GM21717 (cell line): ENCODE data around the gene PLEKHM2.
"Not testable (repeated sequence)": the region's sequence is repeated elsewhere in the genome, so short reads cannot be mapped to it uniquely, and the experiment has no call there.

Experiments used
- ATAC-seq: cut with Tn5 transposase; IDR thresholded peaks from one replicate; pipeline ENCODE4 v1.9.1; 2021; ENCODE audit warnings: mild to moderate bottlenecking, moderate library complexity; ENCODE audit not compliant: unreplicated experiment

PLEKHM2 gene

DNA sequence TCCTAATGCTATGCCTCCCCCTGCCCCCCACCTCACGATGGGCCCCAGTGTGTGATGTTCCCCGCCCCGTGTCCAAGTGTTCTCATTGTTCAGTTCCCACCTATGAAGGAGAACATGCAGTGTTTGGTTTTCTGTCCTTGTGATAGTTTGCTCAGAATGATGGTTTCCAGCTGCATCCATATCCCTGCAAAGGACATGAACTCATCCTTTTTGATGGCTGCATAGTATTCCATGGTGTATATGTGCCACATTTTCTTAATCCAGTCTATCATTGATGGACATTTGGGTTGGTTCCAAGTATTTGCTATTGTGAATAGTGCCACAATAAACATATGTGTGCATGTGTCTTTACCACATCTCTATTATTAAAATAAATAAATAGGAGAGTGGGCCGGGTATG lies 15.2 kb downstream of the PLEKHM2 start:
- not testable (repeated sequence) for ATAC-seq

GRCh38 chr1:15700508-15700907 lies 16.4 kb downstream of the PLEKHM2 start:
- no peak for ATAC-seq

- no peak for ATAC-seq
Measured at GRCh38 chr1:15701784-15702183, 17.7 kb downstream of the PLEKHM2 start.

DNA sequence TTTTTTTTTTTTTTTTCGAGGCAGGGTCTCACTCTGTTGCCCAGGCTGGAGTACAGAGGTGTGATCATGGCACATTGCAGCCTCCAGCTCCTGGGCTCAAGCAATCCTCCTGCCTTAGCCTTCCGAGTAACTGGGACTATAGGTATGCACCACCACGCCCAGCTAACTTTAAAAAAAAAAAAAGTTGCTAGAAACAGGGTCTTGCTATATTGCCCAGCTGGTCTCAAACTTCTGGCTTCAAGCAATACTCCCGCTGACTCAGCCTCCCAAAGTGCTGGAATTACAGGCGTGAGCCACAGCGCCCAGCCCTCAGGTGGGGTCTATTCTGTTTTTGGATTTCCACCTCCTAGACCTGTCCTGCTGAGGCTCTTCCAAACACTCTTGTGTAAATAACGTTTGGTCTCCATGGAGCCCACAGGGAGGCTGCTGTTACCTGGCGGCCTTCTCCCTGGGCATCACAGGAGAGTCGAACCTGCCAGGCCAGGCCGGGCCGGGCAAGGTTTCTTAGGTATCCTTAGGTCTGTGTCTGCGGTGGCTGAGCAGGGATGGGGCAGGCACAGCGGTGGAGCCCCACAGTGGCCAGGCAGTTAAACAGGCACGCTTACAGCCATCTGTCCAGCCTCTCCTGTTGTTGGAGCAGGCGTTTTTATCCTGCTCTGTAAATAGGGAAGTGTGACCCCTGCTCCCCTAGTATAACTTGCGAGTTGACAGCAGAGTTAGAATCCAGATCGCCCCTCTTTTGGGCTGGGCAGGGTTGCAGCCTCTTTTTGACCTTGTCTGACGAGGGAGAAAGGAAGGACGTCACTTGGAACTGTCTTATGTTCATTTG lies 18.8 kb downstream of the PLEKHM2 start:
- ATAC-seq, result no peak

- ATAC-seq, result no peak
Measured at GRCh38 chr1:15703562-15703961, 19.4 kb downstream of the PLEKHM2 start.

DNA sequence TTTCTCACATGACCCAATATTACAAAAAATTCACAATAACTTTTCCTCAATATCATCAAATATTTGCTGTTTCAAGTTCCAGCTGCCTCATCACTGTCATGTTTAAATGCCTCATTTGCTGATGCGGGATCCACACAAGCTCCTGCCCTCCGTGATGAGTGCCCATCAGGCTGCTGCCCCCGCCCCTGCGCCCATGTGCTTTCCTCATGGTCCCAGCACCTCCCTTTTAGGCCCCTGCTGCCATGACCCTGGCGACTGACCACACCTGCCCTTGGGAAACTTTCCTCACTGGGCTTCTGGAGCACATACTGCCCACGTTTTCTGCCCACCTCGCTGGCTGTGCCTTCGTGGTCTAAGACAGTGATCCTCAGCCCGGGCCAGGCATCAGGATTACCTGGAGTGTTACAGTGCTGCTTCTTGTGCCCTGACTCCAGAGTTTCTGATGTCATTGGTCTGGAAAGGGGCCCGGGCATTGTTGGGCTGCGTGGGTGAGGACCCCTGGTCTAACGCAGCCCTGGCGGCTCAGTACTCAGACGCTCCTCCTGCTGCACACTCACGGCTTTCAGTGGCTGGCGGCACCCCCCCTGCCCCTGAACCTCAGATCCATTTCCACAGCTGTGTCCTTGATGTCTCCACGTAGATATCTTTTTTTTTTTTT lies 20.5 kb downstream of the PLEKHM2 start:
- ATAC-seq, result no peak

DNA sequence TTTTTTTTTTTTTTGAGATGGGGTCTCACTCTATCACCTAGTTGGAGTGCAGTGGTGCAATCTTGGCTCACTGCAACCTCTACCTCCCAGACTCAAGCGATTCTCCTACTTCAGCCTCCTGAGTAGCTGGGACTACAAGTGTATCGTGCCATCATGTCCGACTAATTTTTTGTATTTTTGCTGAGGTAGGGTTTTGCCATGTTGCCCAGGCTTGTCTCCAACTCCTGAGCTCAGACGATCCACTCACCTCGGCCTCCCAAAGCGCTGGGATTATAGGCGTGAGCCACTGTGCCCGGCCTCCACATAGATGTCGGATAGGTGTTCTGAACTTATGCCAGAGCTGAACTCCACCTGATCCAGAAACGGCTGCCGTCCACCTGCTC lies 21.1 kb downstream of the PLEKHM2 start:
- no peak for ATAC-seq

DNA sequence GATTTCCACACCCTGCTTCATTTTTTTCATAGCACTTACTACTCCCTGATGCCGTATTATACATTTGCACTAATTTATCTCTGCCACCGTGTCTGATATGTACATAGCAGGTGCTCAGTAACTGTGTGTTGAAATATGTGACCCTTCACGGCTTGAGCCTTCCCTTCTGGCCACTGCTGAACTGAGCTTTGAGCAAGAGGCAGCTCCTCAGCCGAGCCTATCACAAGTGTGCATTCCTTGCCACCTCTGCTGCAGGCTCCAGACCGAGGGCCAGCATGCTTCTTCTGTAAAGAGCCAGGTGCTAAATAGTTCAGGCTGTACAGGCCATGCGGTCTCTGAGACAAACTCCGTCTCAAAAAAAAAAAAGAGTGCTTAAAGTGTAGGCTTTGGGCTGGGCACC lies 22.6 kb downstream of the PLEKHM2 start:
- no peak for ATAC-seq

DNA sequence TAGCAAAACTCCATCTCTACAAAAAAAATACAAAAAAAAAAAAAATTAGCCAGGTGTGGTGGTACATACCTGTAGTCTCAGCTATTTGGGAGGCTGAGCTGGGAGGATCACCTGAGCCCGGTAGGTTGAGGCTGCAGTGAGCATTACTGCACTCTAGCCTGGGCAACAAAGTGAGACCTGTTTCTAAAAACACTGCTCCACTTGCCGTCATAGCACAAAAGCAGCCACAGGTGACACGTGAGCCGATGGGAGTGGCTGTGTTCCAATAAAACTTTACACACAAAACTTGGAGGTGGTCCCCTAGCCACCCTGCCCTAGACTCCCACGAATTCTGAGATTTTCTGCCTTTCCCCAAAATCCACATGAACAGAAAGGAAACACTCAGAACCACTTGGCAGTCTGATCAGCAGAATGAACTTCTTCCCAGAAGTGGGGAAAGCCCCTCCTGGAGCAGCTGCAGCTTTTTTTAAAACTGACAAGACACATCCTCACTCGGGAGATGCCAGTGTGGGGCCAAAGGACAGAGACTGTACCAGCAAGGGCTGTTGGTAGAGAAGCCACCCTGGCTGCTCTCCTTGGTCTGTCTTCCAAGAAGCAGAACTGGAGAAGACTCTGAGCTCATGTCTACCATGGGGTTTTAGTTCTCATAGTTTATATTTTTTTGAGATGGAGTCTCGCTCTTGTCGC lies 23.3 kb downstream of the PLEKHM2 start:
- ATAC-seq, result no peak

- ATAC-seq, result no peak
Measured at GRCh38 chr1:15708486-15709137, 24.5 kb downstream of the PLEKHM2 start.

DNA sequence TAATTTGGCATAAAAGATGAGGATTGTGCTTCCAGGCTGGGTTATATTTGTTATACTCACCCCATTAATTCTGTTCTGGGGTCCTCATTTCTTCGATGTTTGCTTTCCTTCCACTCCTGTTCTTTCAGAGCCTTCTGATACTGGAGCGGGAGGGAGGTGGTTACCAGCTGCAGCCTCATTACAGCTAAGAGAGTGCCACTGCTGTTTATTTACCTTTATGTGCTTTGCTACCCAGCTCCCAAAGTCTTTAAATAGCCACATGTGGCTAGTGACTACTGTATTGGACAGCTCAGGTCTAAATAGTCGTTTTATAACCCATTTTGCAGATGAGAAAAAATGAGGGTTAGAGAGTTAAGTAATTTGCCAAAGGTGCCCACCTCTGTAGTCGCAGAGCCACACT lies 25.1 kb downstream of the PLEKHM2 start:
- no peak for ATAC-seq

- no peak for ATAC-seq
Measured at GRCh38 chr1:15712168-15712567, 28.0 kb downstream of the PLEKHM2 start.

DNA sequence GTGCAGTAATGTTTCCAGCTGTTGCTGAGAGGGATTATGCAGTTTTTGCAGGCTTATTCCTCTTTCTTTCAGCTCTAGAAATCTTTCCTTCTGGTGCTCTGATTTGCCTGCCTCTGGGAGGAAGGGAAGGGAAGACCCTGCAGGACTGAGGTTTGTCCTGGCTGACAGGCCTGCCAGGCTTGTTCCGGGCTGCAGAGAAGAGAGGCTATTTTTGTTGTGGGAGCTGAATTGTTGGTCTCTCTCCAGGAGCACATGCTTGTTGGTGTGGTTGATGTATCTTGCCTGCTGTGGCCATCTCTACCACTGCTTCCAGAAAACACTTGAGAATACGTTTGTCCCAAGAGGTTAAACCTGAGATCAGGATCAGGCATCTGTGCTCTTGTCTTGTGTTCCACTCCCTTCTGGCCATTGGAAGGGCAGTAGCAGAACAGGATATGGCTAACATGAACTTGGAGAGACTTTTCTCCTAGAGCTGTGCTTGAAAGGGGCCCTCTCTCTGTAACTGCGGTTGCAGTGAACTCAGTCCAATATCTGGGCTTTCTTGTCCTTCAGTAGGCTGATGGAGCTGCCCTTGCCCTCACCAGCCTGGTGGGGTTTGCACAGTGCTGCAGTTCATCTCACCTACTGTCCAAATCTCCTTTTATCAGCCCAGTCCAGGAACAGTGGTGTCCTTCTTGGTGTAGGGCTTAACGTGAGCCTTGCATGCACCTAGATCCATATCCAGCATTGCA lies 30.5 kb downstream of the PLEKHM2 start:
- ATAC-seq, result no peak

DNA sequence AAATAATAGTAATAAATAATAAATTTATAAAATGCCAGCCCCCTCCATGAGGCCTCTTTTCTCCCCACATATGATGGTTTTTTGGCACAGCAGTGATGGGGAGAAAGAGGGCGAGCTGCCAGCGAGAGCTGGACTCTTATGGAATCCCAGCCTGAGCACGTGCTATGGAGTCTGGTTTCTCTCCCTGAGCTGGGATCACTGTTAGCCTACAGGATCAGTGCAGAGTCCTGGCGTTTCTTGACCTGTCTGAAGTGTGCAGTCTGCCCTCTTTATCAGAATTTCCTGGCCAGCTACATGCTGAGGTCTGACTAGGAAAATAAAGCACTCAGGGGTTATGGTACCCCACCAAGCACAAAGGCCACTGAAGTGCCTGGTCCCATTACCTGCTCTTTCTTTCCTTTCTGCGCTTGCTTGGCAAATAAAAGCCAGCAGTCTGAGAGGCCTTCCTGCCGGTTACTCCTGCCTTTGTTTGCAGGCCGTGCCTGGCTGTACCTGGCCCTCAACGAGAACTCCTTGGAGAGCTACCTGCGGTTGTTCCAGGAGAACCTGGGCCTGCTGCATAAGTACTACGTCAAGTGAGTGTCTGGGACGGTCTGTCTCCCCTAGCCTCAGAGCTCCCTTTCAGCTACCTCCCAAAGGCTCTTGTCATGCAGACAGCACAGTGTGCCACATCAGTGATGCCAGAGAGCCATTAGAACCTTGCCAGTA lies 33.5 kb downstream of the PLEKHM2 start:
- ATAC-seq, result no peak

- no peak for ATAC-seq
Measured at GRCh38 chr1:15718199-15718601, 34.1 kb downstream of the PLEKHM2 start.

DNA sequence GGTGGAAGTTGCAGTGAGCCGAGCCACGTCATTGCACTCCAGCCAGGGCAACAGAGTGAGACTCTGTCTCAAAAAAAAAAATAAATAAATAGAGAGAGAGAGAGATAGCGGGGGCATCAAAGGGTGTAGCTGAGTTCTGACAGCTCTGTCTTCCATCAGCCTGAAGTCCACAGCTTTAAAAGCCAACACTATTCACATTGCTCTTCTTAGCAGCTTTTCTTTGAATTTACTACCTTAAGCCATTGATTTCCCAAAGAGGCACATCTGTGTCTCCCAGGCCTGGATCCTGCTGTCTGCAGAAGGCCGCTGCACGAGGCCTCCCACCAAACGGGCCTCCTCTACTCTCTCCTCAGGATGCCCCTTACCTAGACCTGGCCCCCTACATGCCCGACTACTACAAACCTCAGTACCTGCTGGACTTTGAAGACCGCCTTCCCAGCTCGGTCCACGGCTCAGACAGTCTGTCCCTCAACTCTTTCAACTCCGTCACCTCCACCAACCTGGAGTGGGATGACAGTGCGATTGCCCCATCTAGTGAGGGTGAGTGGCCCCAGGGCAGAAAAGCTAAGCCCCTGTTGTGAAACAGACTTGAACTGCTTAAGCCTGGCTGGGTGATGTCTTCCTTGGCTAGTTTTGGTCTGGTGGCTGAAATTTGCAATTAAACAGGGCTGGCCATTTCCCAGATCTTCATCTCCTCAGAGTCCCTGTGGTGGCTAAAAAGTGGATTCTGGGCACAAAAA lies 35.4 kb downstream of the PLEKHM2 start:
- ATAC-seq, result no peak

DNA sequence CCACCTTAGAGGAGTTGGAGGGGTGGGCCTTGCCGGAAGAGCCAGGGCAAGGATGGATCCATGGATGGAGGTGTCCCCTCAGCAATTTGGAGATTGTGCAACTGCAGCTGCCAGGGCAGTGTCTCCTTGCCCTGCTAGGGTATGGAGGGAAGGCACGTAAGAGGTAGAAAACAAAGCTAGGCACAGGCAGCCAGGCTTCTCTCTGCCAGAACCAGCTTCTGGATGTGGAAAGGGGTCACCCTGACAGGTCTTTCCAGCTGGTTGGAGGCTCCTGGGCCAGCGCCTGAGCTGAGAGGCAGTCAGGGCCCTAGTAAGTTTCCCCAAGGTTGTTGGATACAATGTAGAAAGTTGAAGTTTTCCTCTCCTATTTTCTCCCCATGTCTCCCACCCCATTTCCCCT lies 36.7 kb downstream of the PLEKHM2 start:
- no peak for ATAC-seq

GRCh38 chr1:15722411-15722810 lies 38.3 kb downstream of the PLEKHM2 start:
- ATAC-seq, result no peak

DNA sequence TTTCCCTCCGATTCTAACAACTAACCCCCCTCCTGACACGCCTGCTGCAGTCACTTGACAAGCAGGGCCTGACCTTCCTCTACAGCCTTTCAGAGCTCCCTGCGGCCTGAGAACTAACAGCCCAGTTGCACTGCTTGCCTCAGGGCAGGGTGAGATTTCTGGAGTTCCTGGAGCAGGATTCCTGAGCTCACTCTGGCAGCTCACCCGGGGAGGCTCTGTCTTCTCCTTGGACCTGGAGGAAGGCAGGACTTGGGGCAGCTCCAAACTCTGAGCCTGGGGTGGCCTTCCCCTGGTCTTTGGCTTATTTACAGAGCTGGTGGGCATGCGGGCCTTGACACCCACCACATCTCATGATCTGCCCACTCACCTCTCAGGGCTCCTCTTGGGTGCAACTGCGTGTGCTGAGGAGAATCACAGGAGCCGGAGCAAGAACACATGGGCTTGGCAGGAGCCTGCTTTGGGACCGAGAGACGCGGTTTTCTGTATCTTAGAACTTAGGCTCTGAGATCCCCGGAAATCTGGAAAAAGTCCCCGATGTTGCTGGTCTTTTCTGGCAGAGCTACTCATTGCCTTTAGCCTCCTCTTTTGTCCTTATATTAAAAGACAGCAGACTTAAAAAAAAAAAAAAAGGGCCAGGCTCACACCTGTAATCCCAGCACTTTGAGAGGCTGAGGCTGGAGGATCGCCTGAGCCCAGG lies 38.9 kb downstream of the PLEKHM2 start:
- no peak for ATAC-seq
